Measurements from ENCODE around the gene TMEM131.
"Not testable (repeated sequence)": the region's sequence is repeated elsewhere in the genome, so short reads cannot be mapped to it uniquely, and the experiment has no call there.

The TMEM131 gene

DNA sequence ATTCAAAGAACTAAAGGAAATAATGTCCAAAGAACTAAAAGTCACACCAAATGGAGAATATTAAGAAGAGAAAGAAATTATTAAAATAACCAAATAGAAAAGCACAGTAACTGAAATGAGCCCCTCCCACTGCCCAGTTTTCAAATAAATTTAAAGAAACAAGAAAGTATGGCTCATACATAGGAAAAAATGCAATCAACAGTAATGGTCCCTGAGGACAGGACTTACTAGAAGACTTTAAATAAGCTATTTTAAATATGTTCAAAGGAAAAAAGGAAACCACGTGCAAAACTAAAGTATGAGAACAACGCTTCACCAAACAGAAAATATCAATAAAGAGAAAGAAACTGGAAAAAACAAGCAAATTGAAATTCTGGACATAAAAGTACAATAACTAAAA is 58.9 kb downstream of the TMEM131 start:
- FAIRE-seq (no peak), DNase-seq (ENCODE audit: insufficient read length, low spot score) (no peak)
- no peak for TF ChIP-seq POLR2A (IDR thresholded peaks at IDR 0.05; ENCODE audit: low read depth, low read length)

DNA sequence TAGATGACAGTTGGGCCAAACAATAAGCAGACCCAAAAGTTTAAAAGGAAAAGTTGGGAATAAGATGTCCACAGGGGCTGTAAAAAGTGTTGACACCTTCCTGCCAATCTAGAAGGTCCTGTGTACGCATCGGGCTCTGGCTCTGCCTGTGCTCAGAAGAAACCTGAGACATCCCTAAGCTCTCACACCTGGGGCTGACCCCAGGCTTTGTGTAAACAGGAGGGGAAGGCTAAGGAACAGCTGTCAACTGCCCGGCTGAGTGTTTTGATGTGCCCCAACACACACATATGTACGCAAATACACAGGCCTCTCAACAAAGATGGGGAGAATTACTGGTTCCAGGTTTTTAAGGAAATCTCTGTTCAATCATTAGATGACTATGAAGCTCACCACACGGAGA is 59.5 kb downstream of the TMEM131 start:
- DNase-seq (ENCODE audit: insufficient read length, low spot score) (no peak), FAIRE-seq (no peak)
- TF ChIP-seq POLR2A (IDR thresholded peaks at IDR 0.05; ENCODE audit: low read depth, low read length), result no peak

DNA sequence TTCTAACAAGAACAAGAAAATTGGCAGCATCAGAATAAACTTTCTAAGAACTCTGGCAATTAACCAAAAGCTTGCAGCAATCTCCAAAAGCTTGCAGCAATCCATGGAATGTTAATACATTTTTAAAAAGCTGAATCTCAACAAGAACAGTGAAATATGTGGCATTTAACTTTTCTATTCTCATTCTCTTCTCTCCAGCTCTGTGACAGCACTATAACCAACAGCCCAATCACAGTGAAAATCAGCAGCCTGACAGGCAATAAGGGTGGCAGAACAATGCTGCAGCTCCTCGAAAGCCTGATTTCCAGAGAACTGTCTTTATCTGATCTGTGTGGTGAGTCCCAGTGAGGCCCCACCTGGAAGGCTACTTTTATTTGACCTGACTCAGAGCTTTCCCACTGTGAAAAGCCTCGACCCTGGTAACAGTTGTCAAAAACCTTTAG is 60.0 kb downstream of the TMEM131 start:
- FAIRE-seq (peak; percentile 93), DNase-seq (ENCODE audit: insufficient read length, low spot score) (no peak)
- no peak for TF ChIP-seq POLR2A (IDR thresholded peaks at IDR 0.05; ENCODE audit: low read depth, low read length)

DNA sequence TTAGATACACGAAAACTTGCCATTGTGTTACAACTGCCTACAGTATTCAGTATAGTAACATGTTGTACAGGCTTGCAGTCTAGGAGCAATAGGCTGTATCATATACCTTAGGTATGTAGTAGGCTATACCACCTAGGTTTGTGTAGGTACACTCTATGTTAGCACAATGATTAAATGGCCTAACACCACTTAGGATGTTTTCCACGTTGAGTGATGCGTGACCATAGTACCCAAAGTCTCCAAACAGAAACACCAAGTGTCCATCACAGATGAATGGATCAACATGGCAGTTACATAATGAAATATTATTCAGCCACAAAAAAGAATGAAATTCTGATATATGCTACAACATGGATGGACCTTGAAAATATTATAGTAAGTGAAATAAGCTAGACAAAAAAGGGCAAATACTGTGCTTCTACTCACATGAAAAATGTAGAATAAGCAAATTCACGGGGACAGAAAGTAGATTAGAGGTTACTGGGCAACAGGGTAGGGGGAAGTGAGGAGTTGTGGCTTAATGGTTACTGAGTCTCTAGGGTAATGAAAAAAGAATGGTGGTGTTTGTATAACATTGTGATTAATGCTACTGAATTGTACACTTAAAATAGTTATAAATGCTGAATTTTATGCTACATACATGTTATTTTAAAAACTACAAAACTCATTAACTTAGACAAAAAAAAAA is 62.6 kb downstream of the TMEM131 start:
- no peak for TF ChIP-seq POLR2A (IDR thresholded peaks at IDR 0.05; ENCODE audit: low read depth, low read length)
- peak; percentile 87 for FAIRE-seq
- no peak for DNase-seq (ENCODE audit: insufficient read length, low spot score)

DNA sequence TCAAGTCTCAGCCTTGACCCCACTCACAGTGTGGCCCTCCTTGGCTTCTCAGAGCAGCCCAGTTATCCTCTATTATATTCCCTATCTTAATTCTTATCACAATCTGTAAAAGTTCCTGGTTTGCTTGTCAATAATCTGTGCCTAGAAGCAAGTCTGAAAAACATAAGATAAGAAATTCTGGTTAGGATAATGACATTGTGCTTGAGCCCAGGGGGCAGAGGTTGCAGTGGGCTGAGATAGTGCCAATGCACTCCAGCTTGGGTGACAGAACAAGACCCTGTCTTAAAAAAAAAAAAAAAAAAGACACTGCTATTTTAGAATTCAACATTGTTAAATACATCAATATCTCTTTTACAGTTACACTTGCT is 63.9 kb downstream of the TMEM131 start:
- FAIRE-seq (no peak), DNase-seq (ENCODE audit: insufficient read length, low spot score) (no peak)
- no peak for TF ChIP-seq POLR2A (IDR thresholded peaks at IDR 0.05; ENCODE audit: low read depth, low read length)

DNA sequence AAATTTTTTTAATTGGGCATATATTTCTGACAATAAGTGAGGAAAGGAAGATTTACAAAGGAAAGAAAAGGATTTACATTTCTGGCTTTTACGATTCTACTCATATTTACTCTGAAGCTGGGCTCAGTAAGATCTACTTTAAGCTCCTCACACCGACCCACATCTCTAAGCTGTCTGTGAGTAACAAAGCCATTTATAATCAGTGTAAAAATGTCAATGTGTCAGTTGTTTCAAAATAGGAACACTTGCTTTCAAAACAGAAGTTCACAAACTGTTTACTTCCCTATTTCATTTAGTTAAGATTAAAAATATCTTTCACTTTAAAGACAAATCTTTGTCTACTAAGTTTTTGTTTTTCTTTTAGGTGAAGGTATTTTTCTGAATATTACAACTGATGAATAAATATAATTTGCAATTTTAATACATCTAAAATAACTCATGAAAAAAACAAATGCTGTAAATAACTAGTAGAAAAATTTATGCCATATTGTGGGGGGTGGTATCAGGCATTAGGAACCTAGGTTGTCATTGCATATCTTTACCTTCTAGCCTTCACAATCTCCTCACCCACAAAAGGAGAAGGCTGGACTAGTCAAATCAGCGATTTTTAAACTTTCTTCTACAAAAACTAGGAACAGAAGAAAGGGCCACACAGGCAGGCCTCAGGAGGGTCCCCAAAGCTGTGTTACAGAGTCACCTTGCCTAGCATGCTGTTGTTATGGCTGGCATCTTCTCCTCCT is 64.5 kb downstream of the TMEM131 start:
- no peak for DNase-seq (ENCODE audit: insufficient read length, low spot score)
- FAIRE-seq, result no peak
- no peak for TF ChIP-seq POLR2A (IDR thresholded peaks at IDR 0.05; ENCODE audit: low read depth, low read length)

DNA sequence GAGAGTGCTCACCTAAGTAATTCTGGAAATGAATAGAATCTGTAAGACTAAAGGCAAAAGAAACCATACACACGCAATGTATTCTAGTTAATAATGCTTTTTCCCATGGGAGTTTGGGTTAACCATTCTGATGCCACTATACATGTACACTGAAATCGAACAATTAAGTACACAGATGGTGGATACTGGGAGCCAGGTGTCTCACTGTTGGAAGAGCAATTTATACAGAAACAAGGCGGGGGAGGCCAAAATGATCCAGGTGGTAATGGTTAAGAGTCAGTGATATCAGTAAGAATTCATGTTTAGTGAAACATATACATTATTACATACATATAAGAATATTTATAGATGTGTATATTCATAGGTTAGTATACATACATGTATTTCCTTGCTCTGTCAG is 67.2 kb downstream of the TMEM131 start:
- TF ChIP-seq POLR2A (IDR thresholded peaks at IDR 0.05; ENCODE audit: low read depth, low read length), result no peak
- DNase-seq (ENCODE audit: insufficient read length, low spot score) (no peak), FAIRE-seq (no peak)

DNA sequence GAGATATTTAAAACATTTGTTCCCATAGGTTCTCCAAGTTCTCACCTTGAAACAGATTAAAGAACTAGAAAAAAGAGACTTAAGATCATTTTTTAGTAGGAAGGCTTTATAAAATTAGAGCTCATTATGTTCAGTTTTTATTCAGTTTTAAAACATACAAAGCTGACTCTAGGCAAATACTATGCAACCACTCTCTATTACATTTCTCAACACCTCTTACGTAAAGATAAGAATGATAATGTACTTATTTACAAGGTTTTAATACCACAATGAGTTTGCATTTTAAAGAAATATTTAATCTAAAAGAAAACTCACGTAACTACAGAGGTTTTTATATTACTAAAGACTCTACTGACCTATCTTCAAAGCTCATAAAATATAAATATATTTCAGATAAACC is 68.8 kb downstream of the TMEM131 start:
- DNase-seq (ENCODE audit: insufficient read length, low spot score) (no peak), FAIRE-seq (no peak)
- TF ChIP-seq POLR2A (IDR thresholded peaks at IDR 0.05; ENCODE audit: low read depth, low read length), result no peak

DNA sequence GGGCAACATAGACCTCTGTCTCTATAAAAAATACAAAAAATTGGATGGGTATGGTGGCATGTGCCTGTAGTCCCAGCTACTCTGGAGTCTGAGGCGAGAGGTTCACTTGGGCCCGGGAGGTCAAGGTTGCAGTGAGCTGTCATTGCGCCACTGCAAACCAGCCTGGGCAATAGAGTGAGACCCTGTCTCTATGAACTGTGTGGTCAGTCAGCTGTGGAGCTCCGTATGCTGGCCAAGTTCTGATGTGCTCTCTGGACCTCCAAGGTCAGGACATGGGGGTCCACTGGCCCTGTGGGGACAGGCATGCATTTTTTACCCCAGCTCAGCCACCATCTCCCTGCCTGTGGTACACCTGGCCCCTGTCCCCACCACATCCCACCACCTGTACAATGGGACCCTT is 71.6 kb downstream of the TMEM131 start:
- DNase-seq (ENCODE audit: insufficient read length, low spot score) (no peak), FAIRE-seq (no peak)
- TF ChIP-seq POLR2A (IDR thresholded peaks at IDR 0.05; ENCODE audit: low read depth, low read length), result no peak

DNA sequence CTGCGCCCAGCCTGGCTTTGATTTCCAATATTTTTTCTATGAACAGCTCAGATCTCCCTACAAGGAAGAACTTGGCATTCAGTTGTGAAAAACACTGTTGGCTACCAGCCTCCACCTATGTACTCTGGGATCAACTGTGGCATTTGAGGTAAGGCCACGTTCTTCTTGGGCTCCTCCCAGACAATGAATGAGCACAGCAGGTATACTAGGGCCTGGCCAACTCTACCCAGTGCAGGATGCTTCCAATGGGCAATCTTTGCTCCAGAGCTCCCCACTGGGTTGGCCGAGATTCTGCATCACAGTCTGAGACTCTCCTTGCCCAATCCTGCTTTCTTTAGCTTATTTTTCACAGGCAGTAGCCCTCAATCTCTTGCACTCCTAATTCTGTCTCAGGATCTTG is 75.9 kb downstream of the TMEM131 start:
- TF ChIP-seq POLR2A (IDR thresholded peaks at IDR 0.05; ENCODE audit: low read depth, low read length), result no peak
- DNase-seq (ENCODE audit: insufficient read length, low spot score) (no peak), FAIRE-seq (no peak)

DNA sequence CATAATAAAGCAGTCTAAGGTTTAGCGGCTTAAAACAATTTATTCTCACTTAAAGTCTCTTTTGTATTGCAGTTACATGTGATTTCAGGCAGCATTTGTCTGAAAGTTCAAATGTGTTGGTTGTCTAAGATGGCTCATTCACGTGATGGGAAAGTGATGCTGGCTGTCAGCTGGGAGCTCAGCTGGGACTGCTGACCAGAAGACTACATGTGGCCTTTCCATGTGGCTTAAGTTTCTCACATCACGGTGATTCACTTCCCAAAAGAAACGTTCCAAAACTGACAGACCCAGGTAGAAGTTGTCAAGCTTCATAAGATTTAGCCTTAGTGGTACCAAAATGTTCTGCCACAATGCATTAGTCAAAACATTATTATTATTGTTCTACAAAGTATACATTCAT is 76.9 kb downstream of the TMEM131 start:
- no peak for DNase-seq (ENCODE audit: insufficient read length, low spot score)
- no peak for TF ChIP-seq POLR2A (IDR thresholded peaks at IDR 0.05; ENCODE audit: low read depth, low read length)
- FAIRE-seq, result no peak

DNA sequence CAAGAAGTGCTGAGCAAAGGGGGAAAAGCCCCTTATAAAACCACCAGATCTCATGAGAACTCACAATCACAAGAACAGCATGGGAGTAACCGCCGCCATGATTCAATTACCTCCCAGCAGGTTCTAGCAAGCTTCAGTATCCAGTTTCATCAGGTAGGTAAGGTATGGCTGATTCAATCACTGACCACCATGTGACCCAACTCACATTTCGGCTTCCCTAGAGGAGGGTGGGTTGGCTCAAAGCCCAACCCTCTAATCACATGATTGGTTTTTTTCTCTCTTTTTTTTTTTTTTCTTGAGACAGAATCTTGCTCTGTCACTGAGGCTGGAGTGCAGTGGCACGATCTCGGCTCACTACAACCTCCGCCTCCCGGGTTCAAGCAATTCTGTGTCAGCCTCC is 78.1 kb downstream of the TMEM131 start:
- not testable (repeated sequence) for DNase-seq (ENCODE audit: insufficient read length, low spot score); FAIRE-seq

DNA sequence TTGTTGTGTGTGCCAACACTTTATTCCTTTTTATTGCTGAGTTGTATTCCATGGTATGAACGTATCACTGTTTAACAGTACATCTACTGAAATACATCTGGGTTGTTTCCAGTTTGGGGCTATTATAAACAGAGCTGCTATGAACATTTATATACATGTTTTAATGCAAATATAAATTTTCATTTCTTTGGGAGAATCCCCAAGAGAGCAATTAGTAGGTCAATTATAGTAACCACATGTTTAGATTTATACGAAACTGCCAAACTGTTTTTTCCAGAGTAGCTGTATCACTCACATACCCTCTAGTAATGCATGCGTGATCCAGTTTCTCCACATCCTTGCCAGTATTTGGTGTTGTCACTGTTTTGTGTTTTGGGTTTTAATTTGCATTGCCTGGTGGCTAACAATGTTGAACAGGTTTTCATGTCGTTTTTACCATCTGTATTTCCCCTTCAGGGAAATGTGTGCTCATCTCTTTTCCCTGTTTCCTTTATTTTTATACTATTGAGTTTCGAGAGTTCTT is 81.0 kb downstream of the TMEM131 start:
- DNase-seq (ENCODE audit: insufficient read length, low spot score), result no peak
- TF ChIP-seq POLR2A (IDR thresholded peaks at IDR 0.05; ENCODE audit: low read depth, low read length), result no peak
- FAIRE-seq, result no peak

DNA sequence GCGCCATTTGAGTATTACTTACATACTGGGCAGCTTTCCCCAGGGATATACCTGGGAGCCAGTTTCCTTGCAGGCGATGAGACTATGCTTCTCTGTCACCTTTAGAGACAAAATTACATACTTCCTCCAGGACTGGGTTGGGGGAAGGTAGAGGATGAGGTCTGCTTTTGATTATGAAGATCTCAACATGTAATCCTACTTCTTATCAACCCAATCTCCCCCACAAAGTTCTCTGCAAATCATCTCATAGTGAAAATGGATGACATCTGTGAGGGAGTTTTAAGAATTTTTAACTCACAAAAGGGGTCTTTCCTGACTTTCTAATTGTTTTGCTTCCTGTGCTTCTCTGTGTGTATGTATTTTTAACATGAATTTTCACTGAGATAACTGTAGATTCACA is 81.9 kb downstream of the TMEM131 start:
- FAIRE-seq (no peak), DNase-seq (ENCODE audit: insufficient read length, low spot score) (no peak)
- no peak for TF ChIP-seq POLR2A (IDR thresholded peaks at IDR 0.05; ENCODE audit: low read depth, low read length)
